GM19324 (cell line): Measurements from ENCODE around the gene ARMC10.
"Not testable (repeated sequence)": the region's sequence is repeated elsewhere in the genome, so short reads cannot be mapped to it uniquely, and the experiment has no call there.

ENCODE experiments used
- ATAC-seq: cut with Tn5 transposase; IDR thresholded peaks from one replicate; pipeline ENCODE4 v1.9.1; 2021; ENCODE audit warnings: mild to moderate bottlenecking, moderate library complexity; ENCODE audit not compliant: unreplicated experiment, low FRiP score

The ARMC10 gene

DNA sequence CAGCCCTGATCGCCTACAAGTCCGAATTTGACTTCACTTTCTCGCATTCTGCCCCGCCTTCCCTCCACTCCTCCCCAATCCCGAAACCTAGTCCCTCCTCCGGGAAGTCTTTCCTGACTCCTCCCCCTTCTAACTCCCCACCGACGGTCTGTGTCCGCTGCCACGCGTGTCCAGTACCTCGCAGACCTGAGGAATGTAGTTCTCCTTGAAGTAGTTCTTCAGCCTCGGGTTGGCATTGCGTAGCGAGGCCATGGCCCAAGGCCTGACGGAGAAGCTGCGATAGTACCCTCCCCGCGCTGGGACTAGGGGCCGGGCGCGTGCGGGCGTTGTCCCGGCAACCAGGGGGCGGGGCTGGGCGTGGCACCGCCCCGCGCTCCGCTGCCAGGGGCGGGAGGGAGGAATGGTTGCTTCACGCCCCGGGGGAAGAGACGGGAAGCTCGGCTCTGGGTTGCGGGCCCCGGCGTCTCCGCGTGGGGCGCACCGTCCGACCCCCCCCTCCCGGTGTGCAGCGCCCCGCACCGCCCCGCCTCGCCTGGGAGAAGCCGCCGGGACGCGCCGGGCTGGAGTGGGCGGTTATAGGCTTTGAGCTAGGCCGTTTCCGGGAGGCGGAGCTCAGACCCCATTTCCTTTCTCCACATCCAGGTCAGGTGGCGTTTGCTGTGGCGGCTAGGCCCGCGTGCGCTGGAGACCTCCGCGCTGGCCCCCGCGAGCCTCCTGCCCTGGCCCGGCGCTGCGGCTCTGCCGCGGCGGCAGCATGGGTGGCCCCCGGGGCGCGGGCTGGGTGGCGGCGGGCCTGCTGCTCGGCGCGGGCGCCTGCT lies at the start of gene ARMC10, which contains the start of gene FBXL13:
TSS of gene ARMC10 (plus strand) at position 622 of the 818 bp plus-strand sequence. CDS start at position 755, 133 bp downstream.
TSS of gene FBXL13 (minus strand) at position 278 of the 818 bp plus-strand sequence.
- peak; percentile 98 for ATAC-seq

DNA sequence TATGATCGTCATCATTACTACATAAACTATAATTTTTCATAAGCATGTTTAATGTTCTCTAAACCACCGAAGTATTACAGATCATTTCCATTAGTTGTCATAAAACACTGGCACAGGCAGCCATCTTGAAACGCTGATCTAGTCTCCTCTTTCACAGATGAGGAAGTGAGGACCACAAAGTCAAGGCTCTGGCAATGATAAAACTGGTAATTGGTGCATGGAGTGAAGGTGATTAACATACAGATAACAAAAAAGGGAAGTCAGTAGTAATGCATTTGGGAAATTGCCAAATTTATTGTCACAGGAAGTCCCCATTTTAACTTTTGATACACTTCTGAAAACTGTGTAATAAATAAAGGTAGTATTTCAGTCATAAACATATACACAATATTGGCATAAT lies 49.6 kb upstream of the ARMC10 start:
- ATAC-seq: no peak

DNA sequence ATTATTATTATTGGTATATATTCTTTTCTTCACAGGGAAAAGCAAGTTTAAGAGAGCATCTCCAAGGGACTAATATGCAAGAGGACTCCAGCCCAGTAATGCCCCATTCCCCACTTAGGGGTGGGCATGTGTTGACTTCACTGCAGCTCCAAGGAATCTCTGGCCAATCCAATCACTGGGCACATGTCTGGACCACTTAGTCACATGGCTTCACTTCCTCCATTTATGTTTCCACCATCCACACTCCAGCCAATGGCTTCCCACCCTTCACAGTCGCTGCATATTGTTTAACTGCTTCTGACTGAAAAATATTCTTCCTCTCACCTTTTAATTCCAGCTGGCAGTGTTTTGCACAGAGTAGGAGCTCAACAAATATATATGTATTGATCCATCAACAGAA lies 43.9 kb upstream of the ARMC10 start:
- no peak for ATAC-seq

DNA sequence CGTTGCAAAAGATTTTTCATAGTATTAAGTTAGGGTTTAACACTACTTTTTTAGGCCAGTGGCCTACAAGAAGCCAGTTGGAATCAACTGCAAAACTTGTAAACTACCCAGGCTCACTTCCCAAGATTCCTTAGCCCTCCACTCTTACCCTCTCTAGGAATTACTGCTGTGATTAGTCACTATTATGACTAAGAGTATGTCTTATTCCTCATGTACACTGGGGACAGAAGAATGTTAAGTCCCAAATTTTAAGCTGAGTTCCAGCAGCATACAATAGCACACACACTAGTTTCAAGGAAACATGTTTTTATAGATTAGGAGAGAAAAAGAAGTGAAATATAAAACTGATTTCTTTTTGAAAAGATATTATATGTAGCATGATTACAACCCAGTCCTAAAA lies 43.2 kb upstream of the ARMC10 start:
- no peak for ATAC-seq

DNA sequence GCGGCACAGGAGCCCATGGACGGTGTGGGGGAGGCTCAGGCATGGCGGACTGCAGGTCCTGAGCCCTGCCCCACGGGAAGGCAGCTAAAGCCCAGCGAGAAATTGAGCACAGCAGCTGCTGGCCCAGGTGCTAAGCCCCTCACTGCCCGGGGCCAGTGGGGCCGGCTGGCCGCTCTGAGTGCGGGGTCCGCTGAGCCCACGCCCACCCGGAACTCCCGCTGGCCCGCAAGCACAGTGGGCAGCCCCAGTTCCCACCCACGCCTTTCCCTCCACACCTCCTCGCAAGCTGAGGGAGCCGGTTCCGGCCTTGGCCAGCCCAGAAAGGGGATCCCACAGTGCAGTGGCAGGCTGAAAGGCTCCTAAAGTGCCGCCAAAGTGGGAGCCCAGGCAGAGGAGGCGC lies 40.6 kb upstream of the ARMC10 start:
- ATAC-seq: not testable (repeated sequence)

DNA sequence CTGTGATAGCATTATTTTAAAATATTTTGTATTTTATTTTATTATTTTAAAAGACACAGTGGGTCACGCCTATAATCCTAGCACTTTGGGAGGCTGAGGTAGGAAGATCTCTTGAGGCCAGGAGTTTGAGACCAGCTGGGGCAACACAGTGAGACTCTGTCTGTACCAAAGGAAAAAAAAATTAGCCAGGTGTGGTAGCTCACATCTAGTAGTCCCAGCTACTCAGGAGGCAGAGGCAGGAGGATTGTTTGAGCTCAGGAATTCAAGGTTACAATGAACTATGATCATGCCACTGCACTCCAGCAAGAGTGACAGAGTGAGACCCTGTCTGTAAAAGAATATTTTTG lies 37.5 kb upstream of the ARMC10 start:
- no peak for ATAC-seq

DNA sequence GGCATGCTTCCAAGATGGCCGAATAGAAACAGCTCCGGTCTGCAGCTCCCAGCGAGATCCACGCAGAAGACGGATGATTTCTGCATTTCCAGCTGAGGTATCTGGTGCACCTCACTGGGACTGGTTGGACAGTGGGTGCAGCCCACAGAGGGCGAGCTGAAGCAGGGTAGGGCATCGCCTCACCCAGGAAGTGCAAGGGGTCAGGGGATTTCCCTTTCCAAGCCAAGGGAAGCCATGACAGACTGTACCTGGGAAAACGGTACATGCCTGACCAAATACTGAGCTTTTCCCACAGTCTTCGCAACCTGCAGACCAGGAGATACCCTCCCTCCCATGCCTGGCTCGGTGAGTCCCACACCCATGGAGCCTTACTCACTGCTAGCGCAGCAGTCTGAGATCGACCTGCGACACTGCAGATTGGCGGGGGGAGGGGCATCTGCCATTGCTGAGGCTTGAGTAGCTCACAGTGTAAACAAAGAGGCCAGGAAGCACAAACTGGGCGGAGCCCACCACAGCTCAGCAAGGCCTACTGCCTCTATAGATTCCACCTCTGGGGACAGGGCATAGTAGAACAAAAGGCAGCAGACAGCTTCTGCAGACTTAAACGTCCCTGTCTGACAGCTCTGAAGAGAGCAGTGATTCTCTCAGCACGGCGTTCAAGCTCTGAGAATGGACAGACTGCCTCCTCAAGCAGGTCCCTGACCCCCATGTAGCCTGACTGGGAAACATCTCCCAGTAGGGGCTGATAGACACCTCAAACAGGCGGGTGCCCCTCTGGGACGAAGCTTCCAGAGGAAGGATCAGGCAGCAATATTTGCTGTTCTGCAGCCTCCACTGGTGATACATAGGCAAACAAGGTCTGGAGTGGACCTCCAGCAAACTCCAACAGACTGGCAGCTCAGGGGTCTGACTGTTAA lies 36.9 kb upstream of the ARMC10 start:
- not testable (repeated sequence) for ATAC-seq

DNA sequence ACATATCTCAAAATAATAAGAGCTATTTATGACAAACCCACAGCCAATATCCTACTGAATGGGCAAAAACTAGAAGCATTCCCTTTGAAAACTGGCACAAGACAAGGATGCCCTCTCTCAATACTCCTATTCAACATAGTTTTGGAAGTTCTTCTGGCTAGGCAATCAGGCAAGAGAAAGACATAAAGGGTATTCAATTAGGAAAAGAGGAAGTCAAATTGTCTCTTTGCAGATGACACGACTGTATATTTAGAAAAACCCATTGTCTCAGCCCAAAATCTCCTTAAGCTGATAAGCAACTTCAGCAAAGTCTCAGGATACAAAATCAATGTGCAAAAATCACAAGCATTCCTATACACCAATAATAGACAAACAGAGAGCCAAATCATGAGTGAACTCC lies 33.1 kb upstream of the ARMC10 start:
- not testable (repeated sequence) for ATAC-seq

DNA sequence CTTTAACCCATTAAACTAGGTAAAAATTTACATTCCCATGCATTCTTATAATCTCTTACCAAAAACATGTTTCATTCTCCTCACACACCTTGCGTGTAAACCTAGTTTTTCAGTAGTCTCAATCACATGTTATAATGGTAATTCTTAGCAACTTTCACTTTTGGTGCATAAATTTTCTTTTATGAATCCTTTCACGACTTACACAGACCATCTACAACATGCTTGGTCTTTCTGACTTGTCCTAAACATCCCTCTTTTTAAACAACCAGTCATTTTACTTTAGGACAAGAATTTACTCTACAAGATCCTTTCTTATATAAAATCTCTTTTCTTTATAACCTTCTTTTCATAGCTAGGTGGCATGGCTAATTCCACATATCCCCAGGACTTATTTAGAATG lies 26.1 kb upstream of the ARMC10 start:
- ATAC-seq: no peak

DNA sequence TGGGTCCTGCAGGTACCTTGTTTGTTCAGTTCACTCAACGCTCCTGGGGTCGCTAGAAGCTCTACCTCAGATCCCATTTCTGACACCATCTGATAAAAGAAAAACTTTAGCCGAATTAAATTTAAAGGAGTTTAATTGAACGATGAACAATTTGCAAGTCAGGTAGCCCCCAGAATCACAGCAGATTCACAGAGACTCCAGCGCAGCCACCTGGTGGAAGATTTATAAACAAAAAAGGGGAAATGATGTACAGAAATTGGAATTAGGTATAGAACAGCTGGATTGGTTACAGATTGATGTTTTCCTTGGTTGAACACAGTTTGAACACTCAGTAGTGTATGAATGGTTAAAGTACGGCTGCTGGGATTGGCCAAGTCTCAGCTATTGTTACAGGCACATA lies 23.4 kb upstream of the ARMC10 start:
- ATAC-seq: no peak

DNA sequence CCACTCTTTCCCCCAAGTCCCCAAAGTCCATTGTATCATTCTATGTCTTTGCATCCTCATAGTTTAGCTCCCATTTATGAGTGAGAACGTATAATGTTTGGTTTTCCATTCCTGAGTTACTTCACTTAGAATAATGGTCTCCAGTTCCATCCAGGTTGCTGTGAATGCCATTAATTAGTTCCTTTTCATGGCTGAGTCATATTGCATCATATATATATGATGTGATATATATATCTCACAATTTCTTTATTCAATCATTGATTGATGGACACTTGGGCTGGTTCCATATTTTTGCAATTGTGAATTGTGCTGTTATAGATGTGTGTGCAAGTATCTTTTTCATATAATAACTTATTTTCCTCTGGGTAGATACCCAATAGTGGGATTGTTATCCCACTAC lies 18.9 kb upstream of the ARMC10 start:
- ATAC-seq: not testable (repeated sequence)

DNA sequence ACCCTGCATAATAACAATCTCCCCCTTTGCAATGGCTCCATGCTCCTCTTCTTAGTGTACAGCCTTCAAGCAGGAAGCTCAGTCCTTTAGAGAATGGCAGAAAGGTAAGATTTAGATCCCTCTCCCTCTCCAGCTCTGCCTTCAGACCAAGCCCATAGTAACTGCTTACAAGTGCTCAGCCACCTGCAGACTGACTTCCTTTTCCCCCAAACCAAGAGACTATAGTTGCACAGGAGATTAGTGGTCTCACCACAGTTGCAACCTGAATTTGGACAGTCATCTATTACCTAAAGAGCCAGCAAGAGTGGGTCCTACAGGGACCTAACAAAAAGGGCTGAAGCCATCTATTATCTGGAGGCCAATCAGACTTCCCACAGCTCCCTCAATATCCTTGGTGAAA lies 16.8 kb upstream of the ARMC10 start:
- no peak for ATAC-seq

DNA sequence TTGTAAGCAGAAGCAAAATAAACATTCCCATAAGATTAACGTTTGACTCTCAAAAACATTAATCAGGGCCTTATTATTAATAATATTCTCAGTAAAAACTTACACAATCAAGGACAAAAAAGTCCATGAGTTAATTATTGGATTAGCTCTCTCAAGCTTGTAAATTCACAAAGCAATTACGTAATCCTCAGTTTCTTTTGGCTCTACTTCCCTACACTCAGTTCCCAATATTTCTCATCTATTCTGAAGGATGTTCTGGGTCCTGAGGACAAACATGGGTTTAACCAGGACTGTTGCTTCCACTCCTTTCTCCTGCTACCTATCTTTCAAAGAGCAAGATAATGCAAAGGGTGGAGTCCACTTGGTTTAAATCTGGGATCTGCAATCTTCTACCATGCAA lies 15.5 kb upstream of the ARMC10 start:
- no peak for ATAC-seq

DNA sequence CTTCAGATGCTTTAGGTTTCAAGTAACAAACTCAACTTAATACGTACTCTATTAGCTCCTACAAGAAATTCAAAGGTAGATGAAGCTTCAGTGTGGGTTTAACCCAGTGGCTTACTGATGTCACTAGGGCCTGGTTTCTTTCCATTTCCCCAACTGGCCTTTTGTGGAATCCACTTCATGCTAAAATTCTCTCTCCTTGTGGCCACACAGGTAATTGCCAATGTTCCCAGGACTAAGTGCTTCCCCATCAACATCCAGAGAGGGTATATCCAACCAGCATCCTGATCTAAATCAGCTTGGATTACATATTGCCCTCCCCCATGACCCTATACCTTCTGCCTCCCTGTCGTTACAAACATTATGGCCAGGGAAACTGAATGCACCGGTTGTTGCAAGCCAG lies 11.0 kb upstream of the ARMC10 start:
- ATAC-seq: no peak

DNA sequence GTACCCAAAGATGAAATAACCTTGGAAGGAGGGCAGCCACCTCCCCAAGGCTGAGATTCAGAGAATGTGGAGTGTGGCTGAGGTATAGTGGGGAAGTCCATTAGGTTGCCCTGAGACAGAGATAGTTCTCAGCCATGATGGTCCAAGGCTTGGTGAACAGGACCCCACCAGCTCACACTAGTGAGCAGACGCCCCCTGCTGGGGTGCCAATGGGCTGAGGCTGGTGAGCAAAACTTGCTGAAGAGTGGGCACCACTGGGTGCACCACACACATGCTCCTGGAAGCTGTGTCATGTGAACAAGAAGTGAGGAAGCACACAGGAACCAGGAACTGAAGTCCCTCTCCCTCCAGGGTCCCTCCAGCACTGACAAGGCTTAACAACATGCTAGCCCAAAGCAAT lies 9.3 kb upstream of the ARMC10 start:
- ATAC-seq: no peak

DNA sequence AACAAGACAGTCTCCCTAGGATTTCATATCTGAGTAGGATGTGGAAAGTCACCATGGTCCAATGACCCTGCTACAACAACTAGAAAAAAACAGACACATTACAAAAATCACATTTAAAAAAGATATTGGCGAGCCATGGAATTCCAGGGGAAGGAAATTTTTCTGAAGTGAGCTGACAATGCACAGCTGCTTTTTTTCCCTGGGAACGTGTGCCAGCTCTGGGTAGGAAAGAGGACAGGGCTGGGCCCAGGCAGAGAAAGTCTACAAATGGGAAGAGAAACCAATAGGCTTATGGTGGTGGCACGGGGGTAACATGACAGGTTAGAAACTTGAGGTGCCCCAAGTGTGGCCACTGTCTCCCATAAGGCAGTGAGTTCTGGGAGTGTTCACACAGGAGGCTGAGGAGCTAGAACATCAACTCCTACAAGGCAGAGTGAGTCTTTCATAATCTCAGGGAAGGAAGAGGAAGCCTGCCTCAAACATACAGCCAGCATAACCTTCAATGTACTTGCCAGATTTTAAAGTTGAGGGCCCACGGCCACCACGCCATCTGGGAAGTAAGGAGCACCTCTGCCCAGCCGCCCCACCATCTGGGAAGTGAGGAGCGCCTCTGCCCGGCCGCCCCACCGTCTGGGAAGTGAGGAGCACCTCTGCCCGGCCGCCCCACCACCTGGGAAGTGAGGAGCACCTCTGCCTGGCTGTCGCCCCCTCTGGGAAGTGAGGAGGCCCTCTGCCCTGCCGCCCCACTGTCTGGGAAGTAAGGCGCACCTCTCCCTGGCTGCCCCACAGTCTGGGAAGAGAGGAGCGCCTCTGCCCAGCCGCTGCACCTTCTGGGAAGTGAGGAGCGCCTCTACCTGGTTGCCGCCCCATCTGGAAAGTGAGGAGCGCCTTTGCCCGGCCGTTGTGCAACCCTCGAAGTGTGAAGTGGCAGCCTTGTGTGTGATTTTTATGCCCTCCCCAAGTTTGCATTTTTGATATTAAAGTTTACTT lies 6.2 kb upstream of the ARMC10 start:
- no peak for ATAC-seq

DNA sequence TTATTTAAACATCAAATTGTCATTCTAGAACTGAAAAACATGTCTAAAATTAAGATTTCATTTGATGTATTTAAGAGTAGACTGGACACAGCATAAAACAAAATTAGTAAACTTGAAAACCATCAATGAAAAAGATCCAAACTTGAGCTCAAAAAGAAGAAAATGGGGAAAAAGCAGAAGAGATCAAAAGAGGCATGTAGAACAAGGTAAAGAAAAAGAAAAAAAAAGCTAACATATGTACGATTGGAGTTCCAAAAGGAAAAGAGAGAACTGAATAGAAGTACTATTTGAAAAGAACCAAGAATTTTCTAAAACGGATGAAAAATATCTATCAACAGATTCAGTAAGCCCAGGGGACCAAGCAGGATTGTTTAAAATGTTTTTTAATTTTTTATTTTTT lies 3.9 kb upstream of the ARMC10 start:
- no peak for ATAC-seq

DNA sequence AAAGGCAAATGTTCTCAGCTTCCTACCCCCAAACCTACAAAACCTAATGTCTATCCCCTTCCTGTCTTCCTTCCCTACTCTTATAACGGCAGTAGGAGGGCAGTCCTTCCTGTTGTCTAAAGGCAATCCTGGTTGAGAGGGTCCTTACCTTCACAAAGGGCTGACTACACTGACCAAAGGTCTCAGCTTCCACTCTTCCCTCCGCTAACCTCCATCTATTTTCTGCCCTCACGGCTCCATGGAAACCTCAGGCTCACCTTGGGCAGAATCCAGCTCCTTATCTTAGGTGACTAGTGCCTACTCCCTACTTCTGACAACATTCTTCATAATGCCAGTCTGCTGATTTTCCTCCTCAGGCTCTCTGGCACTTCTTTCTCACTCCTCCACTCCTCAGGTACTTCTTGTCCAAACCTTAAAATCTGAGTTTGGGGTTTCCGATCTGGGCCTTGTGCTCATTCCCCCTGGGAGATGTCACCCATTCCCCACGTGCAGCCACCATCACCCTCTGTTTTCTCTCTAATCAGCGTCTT lies 886 bp upstream of the ARMC10 start:
- no peak for ATAC-seq

DNA sequence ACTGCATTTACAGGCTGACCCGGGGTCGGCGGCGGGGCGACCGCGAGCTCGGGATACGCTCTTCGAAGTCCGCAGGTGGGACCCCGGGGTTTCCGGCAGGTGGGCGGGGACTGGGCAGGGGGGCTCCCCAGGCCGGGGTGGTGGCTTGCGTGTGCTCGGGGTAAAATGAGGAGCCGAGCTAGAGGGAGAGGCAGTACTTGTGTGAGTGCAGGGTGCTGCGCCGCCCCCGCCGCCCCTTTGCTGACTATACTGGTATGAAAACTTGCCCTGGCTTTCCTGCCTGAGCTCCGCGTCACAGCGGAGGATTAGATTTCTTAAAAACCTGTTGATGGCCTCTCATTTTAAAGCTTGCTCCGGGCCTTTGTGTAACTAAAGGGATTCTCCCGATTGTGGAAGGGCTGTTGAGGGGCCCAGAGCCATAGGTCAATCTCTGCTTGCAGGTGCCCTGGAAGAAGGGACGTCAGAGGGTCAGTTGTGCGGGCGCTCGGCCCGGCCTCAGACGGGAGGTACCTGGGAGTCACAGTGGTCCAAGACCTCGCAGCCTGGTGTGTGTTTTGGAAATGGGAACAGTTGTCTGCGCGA lies 488 bp downstream of the ARMC10 start:
- ATAC-seq: peak; percentile 37

DNA sequence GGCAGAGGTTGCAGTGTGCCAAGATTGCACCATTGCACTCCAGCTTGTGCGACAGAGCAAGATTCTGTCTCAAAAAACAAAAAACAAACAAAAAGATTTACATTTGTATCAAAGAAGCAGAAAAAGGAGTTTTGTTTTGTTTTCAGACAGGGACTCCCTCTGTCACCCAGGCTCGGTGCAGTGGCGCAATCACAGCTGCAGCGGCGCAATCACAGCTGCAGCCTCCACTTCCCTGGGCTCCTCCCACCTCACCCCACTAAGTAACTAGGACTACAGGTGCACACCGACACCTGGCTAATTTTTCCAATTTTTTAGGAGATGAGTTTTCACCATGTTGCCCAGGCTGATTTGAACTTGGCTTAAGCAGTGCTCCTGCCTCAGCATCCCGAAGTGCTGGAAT lies 1.8 kb downstream of the ARMC10 start:
- no peak for ATAC-seq
